ENCODE results near the gene FNDC11.
"Not testable (repeated sequence)": the region's sequence is repeated elsewhere in the genome, so short reads cannot be mapped to it uniquely, and the experiment has no call there.

Gene FNDC11

DNA sequence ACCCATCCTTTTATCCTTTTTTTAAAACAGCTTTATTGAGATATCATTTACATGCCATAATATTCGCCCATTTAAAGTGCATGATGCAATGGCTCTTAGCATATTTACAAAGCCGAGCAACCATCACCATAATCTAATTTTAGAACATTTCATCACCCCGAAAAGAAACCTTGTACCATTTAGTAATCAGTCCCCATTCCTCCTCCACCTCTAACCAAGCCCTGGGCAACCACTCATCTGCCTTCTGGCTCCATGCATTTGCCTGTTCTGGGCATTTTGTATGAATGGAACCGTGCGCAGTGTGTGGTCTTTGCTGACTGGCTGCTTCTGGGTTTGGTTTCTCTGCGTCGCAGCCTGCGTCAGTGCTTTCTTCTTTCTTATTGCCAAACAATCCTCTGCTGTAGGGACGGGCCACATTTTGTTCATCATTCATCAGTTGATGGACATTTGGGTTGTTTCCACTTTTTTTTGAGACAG lies 44.8 kb upstream of the FNDC11 start:
- DNase-seq (ENCODE audit: low read depth) = no peak
- TF ChIP-seq, protein P1, sequence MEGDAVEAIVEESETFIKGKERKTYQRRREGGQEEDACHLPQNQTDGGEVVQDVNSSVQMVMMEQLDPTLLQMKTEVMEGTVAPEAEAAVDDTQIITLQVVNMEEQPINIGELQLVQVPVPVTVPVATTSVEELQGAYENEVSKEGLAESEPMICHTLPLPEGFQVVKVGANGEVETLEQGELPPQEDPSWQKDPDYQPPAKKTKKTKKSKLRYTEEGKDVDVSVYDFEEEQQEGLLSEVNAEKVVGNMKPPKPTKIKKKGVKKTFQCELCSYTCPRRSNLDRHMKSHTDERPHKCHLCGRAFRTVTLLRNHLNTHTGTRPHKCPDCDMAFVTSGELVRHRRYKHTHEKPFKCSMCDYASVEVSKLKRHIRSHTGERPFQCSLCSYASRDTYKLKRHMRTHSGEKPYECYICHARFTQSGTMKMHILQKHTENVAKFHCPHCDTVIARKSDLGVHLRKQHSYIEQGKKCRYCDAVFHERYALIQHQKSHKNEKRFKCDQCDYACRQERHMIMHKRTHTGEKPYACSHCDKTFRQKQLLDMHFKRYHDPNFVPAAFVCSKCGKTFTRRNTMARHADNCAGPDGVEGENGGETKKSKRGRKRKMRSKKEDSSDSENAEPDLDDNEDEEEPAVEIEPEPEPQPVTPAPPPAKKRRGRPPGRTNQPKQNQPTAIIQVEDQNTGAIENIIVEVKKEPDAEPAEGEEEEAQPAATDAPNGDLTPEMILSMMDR (IDR thresholded peaks at IDR 0.05; ENCODE audit: low read depth, low read length, missing control alignments) = no peak
- no peak overlapping the region for H3K4me3 ChIP-seq (ENCODE audit: low read depth, low read length)

DNA sequence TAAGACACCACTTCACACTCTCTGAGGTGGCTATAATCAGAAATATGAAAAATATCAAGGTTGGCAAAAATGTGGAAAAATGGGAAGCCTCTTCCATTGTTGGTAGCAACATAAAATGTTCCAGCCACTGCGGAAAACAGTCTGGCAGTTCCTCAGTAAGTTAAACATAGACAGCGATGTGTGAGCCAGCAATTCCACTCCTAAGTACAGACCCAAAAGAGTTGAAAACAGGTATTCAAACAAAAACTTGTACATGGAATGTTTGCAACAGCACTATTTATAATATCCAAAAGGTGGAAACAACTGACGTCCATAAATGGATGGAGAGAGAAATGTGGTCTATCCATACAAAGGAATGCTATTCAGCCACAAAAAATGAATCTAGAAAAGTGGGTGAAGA lies 40.8 kb upstream of the FNDC11 start:
- TF ChIP-seq, protein P1 (IDR thresholded peaks at IDR 0.05; ENCODE audit: low read depth, low read length, missing control alignments) = no peak
- DNase-seq (ENCODE audit: low read depth) = no peak
- no peak overlapping the region for H3K4me3 ChIP-seq (ENCODE audit: low read depth, low read length)

GRCh38 chr20:63514520-63514919 lies 39.4 kb upstream of the FNDC11 start:
- DNase-seq (ENCODE audit: low read depth); H3K4me3 ChIP-seq (ENCODE audit: low read depth, low read length): not testable (repeated sequence)

- DNase-seq (ENCODE audit: low read depth) = no peak
- no peak overlapping the region for H3K4me3 ChIP-seq (ENCODE audit: low read depth, low read length)
- TF ChIP-seq, protein P1 (IDR thresholded peaks at IDR 0.05; ENCODE audit: low read depth, low read length, missing control alignments) = no peak
Observed at GRCh38 chr20:63517376-63518309, 36.3 kb upstream of the FNDC11 start.

DNA sequence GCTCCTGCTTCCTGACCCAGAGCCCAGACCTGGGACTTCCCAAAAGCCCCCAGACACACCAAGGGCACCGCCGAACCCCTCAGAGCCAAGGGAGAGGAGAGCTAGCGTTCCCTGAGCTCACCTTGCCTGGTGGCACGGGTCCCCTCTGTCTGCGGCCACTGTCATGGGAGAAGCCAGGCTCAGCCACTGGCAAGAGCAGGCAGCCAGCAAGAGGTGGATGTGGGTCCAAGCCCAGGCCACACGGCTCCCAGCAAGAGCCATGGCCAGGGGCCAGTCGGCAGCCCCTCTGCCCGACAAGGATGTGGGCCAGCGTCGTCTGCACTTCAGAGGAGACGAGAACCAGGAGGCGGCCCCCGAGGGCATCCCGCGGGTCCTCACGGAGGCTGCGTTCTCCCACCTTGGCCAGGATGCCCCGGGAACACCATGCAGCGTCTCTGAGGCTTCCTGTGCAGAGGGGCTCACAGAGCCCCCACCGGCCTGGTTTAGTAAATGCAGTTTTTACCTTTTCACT lies 35.6 kb upstream of the FNDC11 start:
- no peak overlapping the region for H3K4me3 ChIP-seq (ENCODE audit: low read depth, low read length)
- no peak for DNase-seq (ENCODE audit: low read depth)
- TF ChIP-seq, protein P1 (IDR thresholded peaks at IDR 0.05; ENCODE audit: low read depth, low read length, missing control alignments) = no peak

DNA sequence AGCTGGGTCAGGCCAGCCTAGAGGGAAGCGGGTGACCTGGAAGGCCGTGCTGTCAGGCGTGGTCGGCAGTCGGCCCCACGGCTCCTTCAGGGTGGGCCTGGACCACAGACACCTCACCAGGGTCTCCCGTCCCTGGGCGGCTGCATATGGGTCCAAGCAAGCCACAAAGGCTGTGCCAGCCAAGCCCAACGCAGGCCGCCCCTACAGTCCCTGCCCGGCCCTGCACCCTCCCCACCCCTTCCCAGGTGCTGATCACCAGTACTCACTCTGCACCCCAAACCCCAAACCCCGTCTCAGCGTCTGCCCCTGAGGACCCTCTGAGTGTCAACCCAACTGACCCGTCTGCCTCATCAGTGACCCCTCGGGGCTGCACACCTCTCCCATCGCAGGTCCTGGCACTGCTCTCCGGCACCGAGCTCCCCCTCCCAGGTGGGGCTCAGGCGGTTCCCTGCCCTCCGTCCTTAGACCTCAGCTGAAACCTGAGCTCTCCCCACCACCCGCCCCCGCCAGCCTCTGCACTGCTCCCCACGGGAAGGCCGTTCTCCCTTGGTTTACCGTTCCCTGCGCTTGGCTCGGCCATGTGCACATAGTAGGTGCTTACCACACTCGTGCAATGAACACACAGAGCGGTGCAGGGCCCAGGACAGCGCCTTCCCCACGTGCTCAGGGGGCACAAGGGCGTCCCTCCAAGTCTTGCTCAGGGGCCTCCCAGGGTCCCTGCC lies 34.9 kb upstream of the FNDC11 start:
- peak overlapping the region; percentile 77; the same call in 1 of the 2 replicates for H3K4me3 ChIP-seq (ENCODE audit: low read depth, low read length)
- TF ChIP-seq, protein P1 (IDR thresholded peaks at IDR 0.05; ENCODE audit: low read depth, low read length, missing control alignments) = no peak
- no peak for DNase-seq (ENCODE audit: low read depth)

Data from GM12864 (cell line).